22Rv1 (cell line): ENCODE measurements around the gene ZNF831.

Experiments used
- CTCF ChIP-seq: fragments of 450-650 bp; IDR thresholded peaks from 2 replicates; pipeline ENCODE4 v1.5.1; 2017; ENCODE audit warnings: mild to moderate bottlenecking
- ZFX ChIP-seq: fragments of 450-650 bp; IDR thresholded peaks from 2 replicates; pipeline ENCODE4 v1.6.1; 2017; ENCODE audit warnings: antibody characterized with exemption, borderline replicate concordance

- no peak for TF ChIP-seq CTCF
- TF ChIP-seq ZFX, result no peak
Observed at GRCh38 chr20:59246691-59247400, 83.2 kb downstream of the ZNF831 start.
